ENCODE measurements around the gene ZFP28. TPM values are rescaled to one million over a fixed set of nuclear protein-coding genes. Genes with fewer than 3 reads are reported as not detected.

The ZFP28 gene
- total RNA-seq, 4 donors from 2014 or later = 10.2 to 19.1 (median 14.3) TPM

DNA sequence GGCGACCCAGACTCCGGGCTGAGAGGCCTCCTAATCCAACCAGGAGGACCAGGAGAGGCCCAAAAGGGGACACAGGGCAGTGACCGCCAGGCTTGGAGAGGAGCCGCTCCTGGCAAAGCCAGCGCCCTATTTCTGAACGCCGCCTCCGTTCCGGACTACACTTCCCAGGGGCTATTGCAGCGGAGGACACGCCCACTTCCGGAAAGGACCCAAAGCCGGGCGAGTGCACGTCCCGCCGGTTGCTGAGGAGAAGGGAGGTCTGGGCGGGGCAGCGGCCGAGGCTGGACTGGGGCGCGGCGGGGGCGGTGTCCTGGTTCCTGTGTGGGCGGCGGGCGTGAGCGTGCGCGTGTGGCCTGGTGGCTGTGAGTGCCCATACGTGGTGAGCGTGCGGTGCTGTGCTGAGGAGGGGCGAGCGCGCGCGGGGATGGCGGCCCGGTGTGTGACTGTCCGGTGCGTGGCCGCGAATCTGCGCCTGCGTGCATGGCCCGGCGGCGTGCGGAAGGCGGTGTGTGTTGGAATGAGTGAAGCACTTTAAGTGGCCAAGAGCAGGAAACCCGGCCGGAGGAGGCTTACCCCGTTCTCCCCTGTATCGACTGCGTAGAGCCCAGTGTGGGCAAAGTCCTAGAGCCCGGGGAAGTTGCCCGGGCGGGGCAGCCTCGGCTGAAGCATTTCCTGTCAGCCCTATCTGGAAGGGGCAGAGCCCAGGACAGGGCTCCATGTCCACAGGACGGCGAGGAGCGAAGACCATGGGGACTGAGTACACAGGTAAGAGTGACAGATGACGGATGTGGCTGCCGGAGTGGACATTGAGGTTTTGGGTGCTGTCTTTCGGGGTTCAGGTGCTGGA lies 28.7 kb downstream of the ZFP28 start, which contains the start of gene ZNF470:
Gene ZNF470, plus strand, starts transcription at position 195 of the 847 bp plus-strand sequence. CDS start 2,844 bp downstream, outside the sequence.
- Histone ChIP-seq H3K27ac (peak within 1 kb of the TSS; percentile 62 to 89 (median 88)), H3K4me1 (peaks cover 0 to 22% (median 4%) of the 10 kb centered on the region in 3 donors), H3K4me3 (peak within 1 kb of the TSS; percentile 81 to 86), H3K9me3 (peaks cover 0 to 77% (median 2%) of the 10 kb centered on the region in 3 donors), H3K27me3 (no peaks in the 10 kb centered on the region), H3K36me3 (peaks cover 9 to 52% of the 10 kb centered on the region in 2 donors)
- 15 to 50% methylated on average over 2 of the region's 66 CpGs for WGBS, 2 donors (ENCODE audit: low coverage in 1 of 2)
- ATAC-seq = peak; percentile 100
- TF ChIP-seq, protein P1, sequence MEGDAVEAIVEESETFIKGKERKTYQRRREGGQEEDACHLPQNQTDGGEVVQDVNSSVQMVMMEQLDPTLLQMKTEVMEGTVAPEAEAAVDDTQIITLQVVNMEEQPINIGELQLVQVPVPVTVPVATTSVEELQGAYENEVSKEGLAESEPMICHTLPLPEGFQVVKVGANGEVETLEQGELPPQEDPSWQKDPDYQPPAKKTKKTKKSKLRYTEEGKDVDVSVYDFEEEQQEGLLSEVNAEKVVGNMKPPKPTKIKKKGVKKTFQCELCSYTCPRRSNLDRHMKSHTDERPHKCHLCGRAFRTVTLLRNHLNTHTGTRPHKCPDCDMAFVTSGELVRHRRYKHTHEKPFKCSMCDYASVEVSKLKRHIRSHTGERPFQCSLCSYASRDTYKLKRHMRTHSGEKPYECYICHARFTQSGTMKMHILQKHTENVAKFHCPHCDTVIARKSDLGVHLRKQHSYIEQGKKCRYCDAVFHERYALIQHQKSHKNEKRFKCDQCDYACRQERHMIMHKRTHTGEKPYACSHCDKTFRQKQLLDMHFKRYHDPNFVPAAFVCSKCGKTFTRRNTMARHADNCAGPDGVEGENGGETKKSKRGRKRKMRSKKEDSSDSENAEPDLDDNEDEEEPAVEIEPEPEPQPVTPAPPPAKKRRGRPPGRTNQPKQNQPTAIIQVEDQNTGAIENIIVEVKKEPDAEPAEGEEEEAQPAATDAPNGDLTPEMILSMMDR (IDR thresholded peaks at IDR 0.05) = no peak
- TF ChIP-seq POLR2AphosphoS5 (IDR thresholded peaks at IDR 0.05) (peak; percentile 70), POLR2A (IDR thresholded peaks at IDR 0.05) (peak; percentile 22 to 37)

DNA sequence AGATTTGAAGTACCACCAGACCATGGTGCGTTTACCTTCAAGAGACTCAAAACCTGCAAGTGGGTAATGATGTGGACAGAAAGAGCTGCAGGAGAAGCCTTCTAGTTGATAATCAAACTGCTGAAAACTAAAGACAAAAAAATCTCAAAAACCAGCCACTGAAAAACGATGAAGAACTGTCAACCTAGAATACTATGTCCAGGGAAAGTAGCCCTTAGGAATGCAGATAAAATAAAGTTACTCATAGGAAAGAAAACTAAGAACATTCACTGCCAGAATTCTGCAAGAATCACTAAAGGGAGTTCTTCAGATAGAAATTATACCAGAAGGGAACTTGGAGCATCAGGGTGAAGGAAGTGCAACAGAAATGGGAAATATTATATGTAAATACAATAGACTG lies 33.8 kb downstream of the ZFP28 start:
- no peak for TF ChIP-seq POLR2A (IDR thresholded peaks at IDR 0.05)
- TF ChIP-seq, protein P1 (IDR thresholded peaks at IDR 0.05) = no peak
- no peak for TF ChIP-seq EP300 (IDR thresholded peaks at IDR 0.05)
- no peak for TF ChIP-seq POLR2AphosphoS5 (IDR thresholded peaks at IDR 0.05)
- no peak overlapping the region for H3K27ac ChIP-seq
- peaks cover 33 to 89% of the 10 kb centered on the region in 2 donors for H3K36me3 ChIP-seq
- H3K4me3 ChIP-seq = no peak overlapping the region
- no peaks in the 10 kb centered on the region for H3K27me3 ChIP-seq
- peaks cover 9 to 89% (median 29%) of the 10 kb centered on the region in 3 donors for H3K9me3 ChIP-seq
- H3K4me1 ChIP-seq = peaks cover 0 to 11% (median 4%) of the 10 kb centered on the region in 3 donors
- no peak for ATAC-seq
- WGBS, 2 donors (ENCODE audit: low coverage in 1 of 2) = 50 to 65% methylated on average over 2 of the region's 2 CpGs

DNA sequence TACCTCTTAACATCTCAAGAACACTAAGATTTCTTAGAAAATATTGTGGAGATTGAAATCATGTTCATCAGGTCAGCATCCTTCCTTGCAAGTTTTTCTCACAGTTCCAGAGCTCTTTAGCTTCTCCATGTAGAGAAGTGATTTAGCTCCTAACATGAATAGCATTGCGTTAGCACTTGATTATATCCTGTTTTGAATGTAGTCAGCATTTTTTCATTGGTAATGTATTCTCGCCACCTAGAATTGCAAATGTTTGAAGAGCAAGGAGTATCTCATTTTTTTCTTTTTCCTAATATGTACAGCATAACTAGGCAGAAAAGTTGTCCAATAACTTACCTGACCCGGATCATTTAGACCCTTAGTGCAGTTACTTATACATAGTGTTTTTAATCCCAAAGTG lies 35.2 kb downstream of the ZFP28 start:
- no peak for TF ChIP-seq POLR2AphosphoS5 (IDR thresholded peaks at IDR 0.05)
- no peak for TF ChIP-seq POLR2A (IDR thresholded peaks at IDR 0.05)
- TF ChIP-seq EP300 (IDR thresholded peaks at IDR 0.05) = no peak
- TF ChIP-seq, protein P1 (IDR thresholded peaks at IDR 0.05) = no peak
- ATAC-seq = no peak
- WGBS, 2 donors (ENCODE audit: low coverage in 1 of 2) = 96 to 100% methylated on average over 2 to 3 of the region's 3 CpGs
- peaks cover 36 to 100% of the 10 kb centered on the region in 2 donors for H3K36me3 ChIP-seq
- H3K27me3 ChIP-seq = no peaks in the 10 kb centered on the region
- peaks cover 17 to 100% (median 37%) of the 10 kb centered on the region in 3 donors for H3K9me3 ChIP-seq
- H3K4me1 ChIP-seq = no peaks in the 10 kb centered on the region
- H3K4me3 ChIP-seq = no peak overlapping the region
- no peak overlapping the region for H3K27ac ChIP-seq

DNA sequence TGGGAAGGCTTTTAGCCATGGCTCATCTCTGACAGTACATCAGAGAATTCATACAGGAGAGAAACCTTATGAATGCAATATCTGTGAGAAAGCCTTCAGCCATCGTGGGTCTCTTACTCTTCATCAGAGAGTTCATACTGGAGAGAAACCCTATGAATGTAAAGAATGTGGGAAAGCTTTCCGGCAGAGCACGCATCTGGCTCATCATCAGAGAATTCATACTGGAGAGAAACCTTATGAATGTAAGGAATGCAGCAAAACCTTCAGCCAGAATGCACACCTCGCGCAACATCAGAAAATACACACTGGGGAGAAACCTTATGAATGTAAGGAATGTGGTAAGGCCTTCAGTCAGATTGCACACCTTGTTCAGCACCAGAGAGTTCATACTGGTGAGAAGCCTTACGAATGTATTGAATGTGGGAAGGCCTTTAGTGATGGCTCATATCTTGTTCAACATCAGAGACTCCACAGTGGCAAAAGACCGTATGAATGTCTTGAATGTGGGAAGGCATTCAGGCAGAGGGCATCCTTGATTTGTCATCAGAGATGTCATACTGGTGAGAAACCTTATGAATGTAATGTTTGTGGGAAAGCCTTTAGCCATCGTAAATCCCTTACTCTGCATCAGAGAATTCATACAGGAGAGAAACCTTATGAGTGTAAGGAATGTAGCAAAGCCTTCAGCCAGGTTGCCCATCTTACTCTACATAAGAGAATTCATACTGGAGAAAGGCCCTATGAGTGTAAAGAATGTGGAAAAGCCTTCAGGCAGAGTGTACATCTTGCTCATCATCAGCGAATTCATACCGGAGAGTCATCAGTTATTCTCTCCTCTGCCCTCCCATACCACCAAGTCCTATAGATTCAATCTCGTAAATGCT lies 39.2 kb downstream of the ZFP28 start:
- WGBS, 2 donors (ENCODE audit: low coverage in 1 of 2) = 94 to 97% methylated on average over 10 to 11 of the region's 11 CpGs
- TF ChIP-seq EP300 (IDR thresholded peaks at IDR 0.05) (no peak), POLR2AphosphoS5 (IDR thresholded peaks at IDR 0.05) (no peak)
- TF ChIP-seq, protein P1 (IDR thresholded peaks at IDR 0.05) = no peak
- Histone ChIP-seq H3K4me1 (no peaks in the 10 kb centered on the region), H3K9me3 (peaks cover 17 to 100% (median 44%) of the 10 kb centered on the region in 3 donors), H3K27me3 (no peaks in the 10 kb centered on the region), H3K27ac (no peak overlapping the region), H3K36me3 (peaks cover 27 to 86% of the 10 kb centered on the region in 2 donors), H3K4me3 (no peak overlapping the region)
- no peak for ATAC-seq

All from gastroesophageal sphincter (tissue), 4 donors.